Esophagus muscularis mucosa (tissue), 4 donors: Measurements from ENCODE around the gene FBLN7.

Experiments
- EP300 ChIP-seq: sonication (generic); formaldehyde crosslinking; IDR thresholded peaks from one replicate; pipeline ENCODE4 v1.6.1; 2017; ENCODE audit warnings: antibody characterized with exemption
- POLR2A ChIP-seq: fragments of 450-650 bp; IDR thresholded peaks from one replicate; pipeline ENCODE4 v1.6.1; 2017; ENCODE audit warnings: antibody characterized with exemption, moderate library complexity, mild to moderate bottlenecking, low read depth
- POLR2AphosphoS5 ChIP-seq, 2 donors: sonication (generic); formaldehyde crosslinking; IDR thresholded peaks; one replicate each; pipeline ENCODE4 v1.6.1; 2017; ENCODE audit warnings: antibody characterized with exemption in 2 of 2
- TF ChIP-seq, protein P1 (sequence below), 3 experiments: fragments of 200-600 bp in 2 of 3; fragments of 450-650 bp in 1 of 3; sonication (generic) in 2 of 3; IDR thresholded peaks; one replicate each; pipeline ENCODE4 v1.5.1; 2017 to 2019; ENCODE audit warnings: antibody characterized with exemption in 3 of 3, mild to moderate bottlenecking in 2 of 3, moderate library complexity in 1 of 3

DNA sequence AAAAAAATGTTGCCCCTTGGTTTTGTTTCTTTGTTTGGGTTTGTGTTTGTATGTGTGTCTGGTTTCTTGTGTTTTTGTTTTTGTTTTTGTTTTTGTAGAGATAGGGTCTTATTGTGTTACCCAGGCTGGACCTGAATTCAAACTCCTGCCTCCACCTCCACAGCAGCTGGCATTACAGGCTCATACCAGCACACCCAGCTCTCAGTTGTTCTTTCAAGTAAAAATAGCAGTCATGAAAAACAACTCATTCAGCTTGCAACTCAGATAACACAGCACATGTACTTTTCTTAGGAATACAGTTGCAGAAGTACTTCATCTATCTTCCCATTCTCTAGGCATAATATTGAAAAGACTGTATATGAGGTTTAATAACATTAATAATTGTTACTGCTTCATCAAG lies 79.7 kb downstream of the FBLN7 start:
- TF ChIP-seq, protein P1, sequence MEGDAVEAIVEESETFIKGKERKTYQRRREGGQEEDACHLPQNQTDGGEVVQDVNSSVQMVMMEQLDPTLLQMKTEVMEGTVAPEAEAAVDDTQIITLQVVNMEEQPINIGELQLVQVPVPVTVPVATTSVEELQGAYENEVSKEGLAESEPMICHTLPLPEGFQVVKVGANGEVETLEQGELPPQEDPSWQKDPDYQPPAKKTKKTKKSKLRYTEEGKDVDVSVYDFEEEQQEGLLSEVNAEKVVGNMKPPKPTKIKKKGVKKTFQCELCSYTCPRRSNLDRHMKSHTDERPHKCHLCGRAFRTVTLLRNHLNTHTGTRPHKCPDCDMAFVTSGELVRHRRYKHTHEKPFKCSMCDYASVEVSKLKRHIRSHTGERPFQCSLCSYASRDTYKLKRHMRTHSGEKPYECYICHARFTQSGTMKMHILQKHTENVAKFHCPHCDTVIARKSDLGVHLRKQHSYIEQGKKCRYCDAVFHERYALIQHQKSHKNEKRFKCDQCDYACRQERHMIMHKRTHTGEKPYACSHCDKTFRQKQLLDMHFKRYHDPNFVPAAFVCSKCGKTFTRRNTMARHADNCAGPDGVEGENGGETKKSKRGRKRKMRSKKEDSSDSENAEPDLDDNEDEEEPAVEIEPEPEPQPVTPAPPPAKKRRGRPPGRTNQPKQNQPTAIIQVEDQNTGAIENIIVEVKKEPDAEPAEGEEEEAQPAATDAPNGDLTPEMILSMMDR (IDR thresholded peaks at IDR 0.05): no peak
- TF ChIP-seq EP300 (no peak), POLR2A (no peak), POLR2AphosphoS5 (IDR thresholded peaks at IDR 0.05) (no peak)
